DOHH2 (cell line): Measurements from ENCODE around the gene PPP6C.
"Not testable (repeated sequence)": the region's sequence is repeated elsewhere in the genome, so short reads cannot be mapped to it uniquely, and the experiment has no call there.

Experiments used
- H3F3A ChIP-seq: fragments of 200-600 bp; sonication (generic), shearing (Covaris generic); 2 replicates; pipeline ENCODE4 v1.6.0; 2016; ENCODE audit warnings: antibody characterized with exemption, mild to moderate bottlenecking; ENCODE audit not compliant: control insufficient read depth, insufficient read depth
- H3K27ac ChIP-seq: fragments of 200-600 bp; sonication (generic); 2 replicates; pipeline ENCODE4 v1.5.1; 2014; ENCODE audit warnings: low read depth, mild to moderate bottlenecking, low read length, moderate library complexity
- H3K27me3 ChIP-seq: fragments of 200-600 bp; sonication (generic); 2 replicates; pipeline ENCODE4 v1.6.1; 2014; ENCODE audit warnings: mild to moderate bottlenecking, low read length, mixed read lengths; ENCODE audit not compliant: control insufficient read depth
- H3K36me3 ChIP-seq: fragments of 200-600 bp; sonication (generic); 2 replicates; pipeline ENCODE4 v1.6.1; 2014; ENCODE audit warnings: mild to moderate bottlenecking, low read length, moderate library complexity, mixed read lengths; ENCODE audit not compliant: control insufficient read depth
- H3K4me1 ChIP-seq: fragments of 200-600 bp; sonication (generic); 2 replicates; pipeline ENCODE4 v1.6.1; 2014; ENCODE audit warnings: mild to moderate bottlenecking, low read length, mixed read lengths; ENCODE audit not compliant: control insufficient read depth
- H3K4me2 ChIP-seq: fragments of 200-600 bp; sonication (generic); 2 replicates; pipeline ENCODE4 v1.6.0; 2014; ENCODE audit warnings: mild to moderate bottlenecking, low read length, moderate library complexity
- H3K4me3 ChIP-seq: fragments of 200-600 bp; sonication (generic); 2 replicates; pipeline ENCODE4 v1.5.1; 2014; ENCODE audit warnings: mild to moderate bottlenecking, low read length, mixed read lengths
- H3K79me2 ChIP-seq: fragments of 200-600 bp; sonication (generic); 2 replicates; pipeline ENCODE4 v1.6.1; 2014; ENCODE audit warnings: mild to moderate bottlenecking, low read length, mixed read lengths; ENCODE audit not compliant: control insufficient read depth
- H3K9me2 ChIP-seq: fragments of 200-600 bp; sonication (generic); replicated peaks from 2 replicates; pipeline ENCODE4 v1.6.1; 2014; ENCODE audit warnings: mild to moderate bottlenecking, low read length, mixed read lengths; ENCODE audit not compliant: control insufficient read depth
- H3K9me3 ChIP-seq: fragments of 200-600 bp; sonication (generic); 2 replicates; pipeline ENCODE4 v1.6.1; 2014; ENCODE audit warnings: antibody characterized with exemption, low read length, mixed read lengths; ENCODE audit not compliant: control insufficient read depth, insufficient read depth
- H4K20me1 ChIP-seq: fragments of 200-600 bp; sonication (generic); 2 replicates; pipeline ENCODE4 v1.6.0; 2014; ENCODE audit warnings: low read depth, mild to moderate bottlenecking, antibody characterized with exemption, low read length, moderate library complexity; ENCODE audit not compliant: control insufficient read depth, insufficient read depth
- EZH2phosphoT487 ChIP-seq: fragments of 200-600 bp; sonication (generic); IDR thresholded peaks from 2 replicates; pipeline ENCODE4 v1.6.1; 2017; ENCODE audit warnings: borderline replicate concordance, mild to moderate bottlenecking, antibody characterized with exemption, low read length, moderate library complexity, mixed read lengths
- TF ChIP-seq, protein P1 (sequence below): fragments of 200-600 bp; sonication (generic); IDR thresholded peaks from one replicate; pipeline ENCODE4 v1.5.1; 2014; ENCODE audit warnings: antibody characterized with exemption, mild to moderate bottlenecking, low read depth, low read length; ENCODE audit not compliant: poor library complexity, severe bottlenecking

Gene PPP6C

DNA sequence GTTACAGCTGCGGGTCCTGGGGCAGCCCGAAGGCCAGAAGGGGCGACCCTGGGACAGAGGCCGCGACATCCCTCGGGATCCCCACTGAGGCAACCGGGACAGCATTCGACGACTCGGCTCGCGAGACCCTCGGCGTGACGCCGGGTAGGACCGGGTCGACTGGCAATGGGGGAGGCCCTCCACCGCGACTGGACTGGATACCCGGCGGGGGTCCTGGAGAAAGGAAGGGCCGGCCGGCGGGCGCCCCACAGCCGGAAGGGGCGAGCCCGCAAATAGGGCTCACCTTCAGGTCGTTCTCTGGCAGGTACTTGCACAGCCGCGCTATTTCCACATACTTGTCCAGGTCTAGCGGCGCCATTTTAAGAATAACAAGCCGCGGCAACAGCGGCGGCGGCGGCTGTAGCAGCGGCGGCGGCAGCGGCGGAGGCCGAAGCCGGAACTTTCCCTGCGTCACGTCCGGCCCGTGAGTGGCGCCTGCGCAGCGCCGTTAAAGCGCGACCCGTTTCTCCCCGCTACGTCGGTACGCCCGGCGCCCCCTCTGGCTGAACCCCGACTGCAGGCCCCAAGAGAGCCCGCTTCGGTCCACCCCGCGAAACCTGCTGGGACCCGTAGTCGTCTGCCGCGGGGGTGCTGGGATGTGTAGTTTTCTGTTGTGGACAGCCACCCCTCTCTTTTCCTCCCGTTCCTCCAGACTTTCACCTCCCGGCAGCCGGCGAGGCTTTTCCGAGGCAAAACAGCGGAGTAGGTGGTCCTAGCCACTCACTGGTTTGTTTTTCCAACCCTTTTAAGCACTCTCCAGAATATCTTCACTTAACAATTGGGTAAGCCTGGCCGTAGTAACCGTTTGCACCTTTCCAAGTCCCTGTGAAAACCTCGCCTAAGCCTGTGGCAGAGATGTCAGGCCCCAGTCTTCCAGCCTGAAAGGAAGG lies at the start of gene PPP6C:
Gene PPP6C, minus strand, starts transcription at position 443 of the 929 bp plus-strand sequence. Its CDS starts 85 bp downstream, at position 358.
- H3K79me2 ChIP-seq = peaks cover 62% of the 10 kb centered on the region
- H3K27me3 ChIP-seq = no peaks in the 10 kb centered on the region
- TF ChIP-seq, protein P1, sequence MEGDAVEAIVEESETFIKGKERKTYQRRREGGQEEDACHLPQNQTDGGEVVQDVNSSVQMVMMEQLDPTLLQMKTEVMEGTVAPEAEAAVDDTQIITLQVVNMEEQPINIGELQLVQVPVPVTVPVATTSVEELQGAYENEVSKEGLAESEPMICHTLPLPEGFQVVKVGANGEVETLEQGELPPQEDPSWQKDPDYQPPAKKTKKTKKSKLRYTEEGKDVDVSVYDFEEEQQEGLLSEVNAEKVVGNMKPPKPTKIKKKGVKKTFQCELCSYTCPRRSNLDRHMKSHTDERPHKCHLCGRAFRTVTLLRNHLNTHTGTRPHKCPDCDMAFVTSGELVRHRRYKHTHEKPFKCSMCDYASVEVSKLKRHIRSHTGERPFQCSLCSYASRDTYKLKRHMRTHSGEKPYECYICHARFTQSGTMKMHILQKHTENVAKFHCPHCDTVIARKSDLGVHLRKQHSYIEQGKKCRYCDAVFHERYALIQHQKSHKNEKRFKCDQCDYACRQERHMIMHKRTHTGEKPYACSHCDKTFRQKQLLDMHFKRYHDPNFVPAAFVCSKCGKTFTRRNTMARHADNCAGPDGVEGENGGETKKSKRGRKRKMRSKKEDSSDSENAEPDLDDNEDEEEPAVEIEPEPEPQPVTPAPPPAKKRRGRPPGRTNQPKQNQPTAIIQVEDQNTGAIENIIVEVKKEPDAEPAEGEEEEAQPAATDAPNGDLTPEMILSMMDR = peak; percentile 72
- no peak for TF ChIP-seq EZH2phosphoT487
- H3K4me3 ChIP-seq = peak within 1 kb of the TSS; percentile 88
- H3K9me2 ChIP-seq = no peaks in the 10 kb centered on the region
- H3K27ac ChIP-seq = peak within 1 kb of the TSS; percentile 57
- peaks cover 3% of the 10 kb centered on the region; the same call in 1 of the 2 replicates for H4K20me1 ChIP-seq
- H3F3A ChIP-seq = no peaks in the 10 kb centered on the region
- H3K9me3 ChIP-seq = no peaks in the 10 kb centered on the region
- H3K4me2 ChIP-seq = peak within 1 kb of the TSS; percentile 86
- H3K36me3 ChIP-seq = peaks cover 12% of the 10 kb centered on the region
- peaks cover 27% of the 10 kb centered on the region for H3K4me1 ChIP-seq

DNA sequence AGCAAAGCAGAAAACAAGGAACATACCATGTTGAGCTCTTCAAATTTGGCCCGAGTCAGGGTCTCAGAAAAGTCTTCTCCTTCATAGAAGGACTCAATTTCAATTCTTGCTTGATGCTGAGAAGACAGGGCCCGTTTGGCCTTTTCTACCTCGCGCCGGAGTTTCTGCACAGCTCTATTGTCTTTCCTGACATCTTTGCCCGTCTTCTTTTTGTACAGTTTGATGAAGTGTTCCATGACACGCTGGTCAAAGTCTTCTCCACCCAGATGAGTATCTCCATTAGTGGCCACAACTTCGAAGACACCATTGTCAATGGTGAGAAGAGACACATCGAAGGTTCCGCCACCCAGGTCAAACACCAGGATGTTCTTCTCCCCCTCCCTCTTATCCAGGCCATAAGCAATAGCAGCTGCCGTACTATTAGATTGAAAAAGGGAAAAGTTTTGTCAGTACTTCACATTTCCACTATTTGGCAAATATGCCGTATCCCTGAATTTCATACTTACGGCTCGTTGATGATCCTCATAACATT lies 49.4 kb upstream of the PPP6C start:
- TF ChIP-seq, protein P1 = no peak
- no peak for TF ChIP-seq EZH2phosphoT487
- Histone ChIP-seq H3F3A (peaks cover 63% of the 10 kb centered on the region), H3K4me3 (peak overlapping the region; percentile 99), H3K36me3 (peaks cover 71% of the 10 kb centered on the region), H3K4me2 (peak overlapping the region; percentile 83), H3K9me2 (no peaks in the 10 kb centered on the region), H3K79me2 (peaks cover 71% of the 10 kb centered on the region), H3K27me3 (no peaks in the 10 kb centered on the region), H3K9me3 (no peaks in the 10 kb centered on the region), H3K27ac (no peak overlapping the region), H4K20me1 (peaks cover 20% of the 10 kb centered on the region), H3K4me1 (peaks cover 41% of the 10 kb centered on the region)

- no peak overlapping the region for H3K27ac ChIP-seq
- H3K4me2 ChIP-seq = peak overlapping the region; percentile 83
- peaks cover 66% of the 10 kb centered on the region for H3F3A ChIP-seq
- peaks cover 41% of the 10 kb centered on the region for H3K4me1 ChIP-seq
- H3K79me2 ChIP-seq = peaks cover 71% of the 10 kb centered on the region
- peaks cover 75% of the 10 kb centered on the region for H3K36me3 ChIP-seq
- H4K20me1 ChIP-seq = peaks cover 20% of the 10 kb centered on the region
- TF ChIP-seq, protein P1 = no peak
- TF ChIP-seq EZH2phosphoT487 = no peak
- no peaks in the 10 kb centered on the region for H3K9me2 ChIP-seq
- no peaks in the 10 kb centered on the region for H3K9me3 ChIP-seq
- peak overlapping the region; percentile 99 for H3K4me3 ChIP-seq
- no peaks in the 10 kb centered on the region for H3K27me3 ChIP-seq
Observed at GRCh38 chr9:125238127-125238914, 48.7 kb upstream of the PPP6C start.

DNA sequence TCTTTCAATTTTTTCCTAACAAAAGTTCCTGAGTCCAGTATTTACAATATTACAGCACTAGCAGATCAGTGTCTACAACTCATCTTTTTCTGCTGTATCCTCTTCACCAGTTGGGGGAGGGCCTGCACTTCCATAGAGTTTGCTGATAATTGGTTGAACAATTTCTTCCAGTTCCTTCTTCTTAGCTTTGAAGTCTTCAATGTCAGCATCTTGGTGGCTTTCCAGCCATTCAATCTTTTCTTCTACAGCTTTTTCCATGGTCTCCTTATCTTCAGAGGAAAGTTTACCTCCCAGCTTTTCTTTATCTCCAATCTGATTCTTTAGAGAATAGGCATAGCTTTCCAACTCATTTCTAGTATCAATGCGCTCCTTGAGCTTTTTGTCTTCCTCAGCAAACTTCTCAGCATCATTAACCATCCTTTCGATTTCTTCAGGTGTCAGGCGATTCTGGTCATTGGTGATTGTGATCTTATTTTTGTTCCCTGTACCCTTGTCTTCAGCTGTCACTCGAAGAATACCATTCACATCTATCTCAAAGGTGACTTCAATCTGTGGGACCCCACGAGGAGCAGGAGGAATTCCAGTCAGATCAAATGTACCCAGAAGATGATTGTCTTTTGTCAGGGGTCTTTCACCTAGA lies 47.0 kb upstream of the PPP6C start:
- not testable (repeated sequence) for H3K27me3 ChIP-seq, H3K27ac ChIP-seq, H3K9me2 ChIP-seq, H3K9me3 ChIP-seq
- Histone ChIP-seq H3K4me2 (peak overlapping the region; percentile 83), H3F3A (peaks cover 69% of the 10 kb centered on the region), H3K36me3 (peaks cover 73% of the 10 kb centered on the region), H3K4me3 (0 out of 2 replicates have a peak overlapping the region, but pooled peaks have one; percentile 99), H3K4me1 (peaks cover 36% of the 10 kb centered on the region), H4K20me1 (peaks cover 20% of the 10 kb centered on the region), H3K79me2 (peaks cover 62% of the 10 kb centered on the region)
